Aorta (tissue), 5 donors: ENCODE data around the gene HMGCR. TPM values are rescaled to one million over a fixed set of nuclear protein-coding genes. Genes with fewer than 3 reads are reported as not detected.

Experiments used
- ATAC-seq: fragments of 200-7000 bp; cut with Tn5 transposase; one replicate; pipeline ENCODE4 v1.9.1; 2022; ENCODE audit warnings: moderate library complexity; ENCODE audit not compliant: low FRiP score
- DNase-seq, 2 donors: peaks; one replicate each; pipeline ENCODE4 v3.0.0-alpha.2; 2020
- H3K27ac ChIP-seq, 2 donors: one replicate each; pipeline ENCODE4 v1.5.1; 2013; ENCODE audit warnings: low read length in 2 of 2, mild to moderate bottlenecking in 2 of 2, moderate library complexity in 2 of 2, control low read depth in 1 of 2, inconsistent platforms in 1 of 2, low read depth in 1 of 2
- H3K27me3 ChIP-seq, 2 donors: one replicate each; pipeline ENCODE4 v1.6.1; 2013; ENCODE audit warnings: control low read depth in 1 of 2, low read length in 1 of 2, mild to moderate bottlenecking in 1 of 2, moderate library complexity in 1 of 2; ENCODE audit not compliant: insufficient read depth in 2 of 2, control insufficient read depth in 1 of 2
- H3K36me3 ChIP-seq, 2 donors: one replicate each; pipeline ENCODE4 v1.6.1; 2013; ENCODE audit warnings: control low read depth in 1 of 2, low read length in 1 of 2, mild to moderate bottlenecking in 1 of 2; ENCODE audit not compliant: insufficient read depth in 2 of 2, control insufficient read depth in 1 of 2
- H3K4me1 ChIP-seq, 2 donors: one replicate each; pipeline ENCODE4 v1.6.1; 2013; ENCODE audit warnings: low read length in 2 of 2, control low read depth in 1 of 2, mild to moderate bottlenecking in 1 of 2, moderate library complexity in 1 of 2; ENCODE audit not compliant: insufficient read depth in 2 of 2, control insufficient read depth in 1 of 2
- H3K4me3 ChIP-seq, 2 donors: one replicate each; pipeline ENCODE4 v1.5.1; 2013; ENCODE audit warnings: low read length in 2 of 2, control low read depth in 1 of 2, mild to moderate bottlenecking in 1 of 2
- H3K9me3 ChIP-seq: one replicate; pipeline ENCODE4 v1.6.1; 2013; ENCODE audit warnings: mild to moderate bottlenecking, low read length; ENCODE audit not compliant: control insufficient read depth
- WGBS, 2 donors: extraction: QIAGEN DNeasy Blood & Tissue Kit; methylation state at CpG; one replicate each; pipeline ENCODE4 v1.1.7; 2013; 5-methylcytosine and 5-hydroxymethylcytosine counted together
- intact Hi-C, 2 donors: fragments of 100-400 bp; cut with DNase I; formaldehyde crosslinking; loops; one replicate each; pipeline versions ENCODE4 v1.14.2 to v1.15.0; 2022
- polyA plus RNA-seq, 2 donors: library from polyadenylated mRNA; stranded (reverse); fragments of 200-250 nt; gene quantifications; one replicate each; pipeline ENCODE4 v1.2.3, GENCODE V29; 2013
- total RNA-seq, 2 donors: library from RNA; stranded (reverse); fragmentation: NEBNext Ultra II Directional; extraction: Animal tissue kit (Norgen Biotek cat#: 25700); gene quantifications; one replicate each; pipeline ENCODE4 v1.2.1, GENCODE V29; 2021
- donor health status: healthy with polysubstance abuse.
- donor health status: Bipolar disorder and iron deficiency.
- donor health status: DM: no; HTN: no; CAD: no.
- donor health status: DM: no; HTN: no; CAD: no.
- donor health status: DM: yes; HTN: yes; CAD: no.

HMGCR gene
- total and polyA plus RNA-seq, 4 donors = 4.5 to 36.1 (median 13.2) TPM

DNA sequence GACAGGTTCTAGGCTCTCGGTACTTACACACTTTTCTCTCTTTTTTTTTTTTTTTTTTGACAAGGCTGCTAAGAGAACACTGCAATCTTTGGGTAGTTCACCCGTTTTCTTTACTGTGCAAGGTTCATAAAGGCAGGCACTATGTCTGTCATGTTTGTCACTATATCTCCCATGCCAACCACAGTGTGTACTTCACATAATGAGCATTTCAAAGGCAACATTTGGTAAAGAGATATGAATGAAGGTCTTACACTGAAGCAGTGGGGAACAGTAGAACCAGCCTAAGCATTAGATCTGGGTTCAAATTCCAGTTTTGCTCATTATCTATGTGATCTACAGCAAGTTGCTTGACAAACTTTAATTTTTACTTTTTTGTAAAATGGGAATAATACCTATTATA, 1.5 kb upstream of the HMGCR start:
- no peak overlapping the region for H3K27ac ChIP-seq
- H3K4me3 ChIP-seq = no peak overlapping the region
- no peaks in the 10 kb centered on the region for H3K9me3 ChIP-seq
- no peaks in the 10 kb centered on the region for H3K27me3 ChIP-seq
- intact Hi-C loops = loop anchor here (5.0 to 10.0 kb wide), 6 partner anchors 98 to 571 kb away; partner anchors contain the start of genes GFM2 (in 2 of the 2), NSA2 (in 2 of the 2), ANKRD31 (in 1 of the 2) and CERT1 (in 1 of the 2)
- ATAC-seq = no peak
- H3K4me1 ChIP-seq = no peaks in the 10 kb centered on the region
- WGBS, 2 donors = 69 to 75% methylated on average over 2 of the region's 2 CpGs
- no peak for DNase-seq
- H3K36me3 ChIP-seq = no peaks in the 10 kb centered on the region

DNA sequence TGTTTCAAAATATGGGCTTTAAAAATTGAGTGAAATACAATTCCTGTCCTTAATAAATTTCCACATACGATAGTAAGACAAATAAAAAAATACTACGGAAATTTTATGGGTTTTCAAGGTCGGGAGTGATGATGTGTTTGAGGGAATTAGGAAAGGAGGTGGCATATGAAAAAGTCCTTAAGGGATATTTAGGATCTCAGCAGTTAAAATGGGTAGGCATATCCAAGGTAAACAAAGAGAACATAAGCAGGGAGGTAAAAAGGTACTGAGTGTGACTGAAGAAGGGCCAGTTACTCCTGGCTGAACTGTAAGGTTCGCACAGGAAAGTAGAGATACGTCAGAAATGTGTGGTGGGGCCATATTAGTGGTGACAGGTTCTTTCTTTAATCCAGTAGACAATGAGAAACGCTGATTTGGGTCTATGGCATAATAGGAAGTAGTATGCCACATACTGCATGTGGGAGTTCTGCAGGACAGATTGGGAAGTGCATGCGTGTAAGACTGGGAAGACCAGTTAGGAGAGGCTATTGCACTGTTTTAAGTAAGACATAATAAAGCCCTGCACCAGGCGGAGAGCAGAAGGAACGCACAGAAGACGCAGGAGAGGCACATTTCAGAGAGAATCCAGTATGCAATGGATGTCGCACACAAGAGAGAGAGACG, 937 bp upstream of the HMGCR start:
- H3K4me3 ChIP-seq = peak overlapping the region; percentile 28 to 45
- intact Hi-C loops = loop anchor here (2.0 to 10.0 kb wide), 8 partner anchors 99 to 571 kb away; partner anchors contain the start of genes ANKRD31 (in 2 of the 2), GFM2 (in 2 of the 2), NSA2 (in 2 of the 2) and CERT1 (in 1 of the 2)
- WGBS, 2 donors = 5 to 10% methylated on average over 12 of the region's 12 CpGs
- no peaks in the 10 kb centered on the region for H3K9me3 ChIP-seq
- H3K36me3 ChIP-seq = no peaks in the 10 kb centered on the region
- H3K27me3 ChIP-seq = no peaks in the 10 kb centered on the region
- DNase-seq (no peak), ATAC-seq (peak; percentile 61)
- H3K27ac ChIP-seq = peak overlapping the region in 1 of 2 donors; percentile 52
- no peaks in the 10 kb centered on the region for H3K4me1 ChIP-seq

DNA sequence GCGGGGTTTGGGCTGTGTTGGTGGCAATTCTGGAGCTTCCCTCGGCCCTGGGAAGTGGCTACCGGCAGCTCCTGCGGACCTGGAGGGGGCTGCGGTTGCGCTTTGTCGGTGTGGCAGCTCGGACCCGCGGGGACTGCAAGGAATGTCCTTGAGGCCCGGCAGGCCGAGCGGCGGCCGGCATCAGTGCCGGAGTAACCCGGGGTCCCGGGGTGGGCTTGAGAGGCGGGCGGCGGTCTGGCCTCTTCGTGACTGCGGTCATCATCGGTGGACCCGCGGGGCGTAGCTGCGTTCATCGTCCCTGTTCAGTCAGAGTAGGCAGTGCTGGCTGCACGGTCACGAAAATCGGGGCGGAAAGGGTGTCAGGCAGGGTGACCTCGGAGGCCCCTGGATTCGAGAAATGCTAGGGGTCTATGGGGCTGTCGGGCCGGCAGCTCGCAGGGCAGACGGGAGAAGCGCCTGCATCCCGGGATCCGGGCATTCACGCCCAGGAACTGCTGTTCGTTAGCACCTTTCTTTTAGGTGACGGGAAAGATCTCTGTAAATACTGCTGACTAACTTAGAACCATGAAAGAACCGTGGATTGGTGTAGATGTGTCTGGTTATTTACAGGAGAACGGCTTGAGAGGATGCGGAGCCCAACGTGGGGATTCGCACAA, 474 bp downstream of the HMGCR start:
- WGBS, 2 donors = 0 to 1% methylated on average over 49 to 50 of the region's 50 CpGs
- H3K9me3 ChIP-seq = no peaks in the 10 kb centered on the region
- H3K4me1 ChIP-seq = no peaks in the 10 kb centered on the region
- intact Hi-C loops = loop anchor here (2.0 to 10.0 kb wide), 8 partner anchors 100 to 573 kb away; partner anchors contain the start of genes ANKRD31 (in 2 of the 2), GFM2 (in 2 of the 2), NSA2 (in 2 of the 2) and CERT1 (in 1 of the 2)
- H3K27ac ChIP-seq = peak overlapping the region in 1 of 2 donors; percentile 82
- no peaks in the 10 kb centered on the region for H3K27me3 ChIP-seq
- H3K4me3 ChIP-seq = peak overlapping the region; percentile 75 to 99
- DNase-seq = peak; percentile 67 to 84
- no peaks in the 10 kb centered on the region for H3K36me3 ChIP-seq
- peak; percentile 56 for ATAC-seq

DNA sequence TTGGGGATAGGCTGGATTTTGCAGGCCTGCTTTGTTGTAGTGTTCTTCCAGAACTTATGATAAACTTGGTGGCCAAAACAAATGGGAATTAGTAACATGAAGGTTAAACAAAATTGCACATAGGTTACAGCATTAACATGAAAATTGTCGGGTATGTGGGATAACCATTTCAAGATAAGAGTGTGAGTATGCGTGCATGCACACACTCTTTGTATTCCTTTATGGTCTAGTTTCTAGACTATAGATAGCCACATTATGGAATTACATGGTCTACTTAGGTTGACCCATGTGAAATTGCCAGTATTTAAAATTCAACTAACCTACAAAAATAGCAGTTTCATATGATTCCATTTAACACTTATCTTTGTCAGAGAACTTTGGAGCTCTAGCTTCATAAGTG, 1.4 kb downstream of the HMGCR start:
- ATAC-seq = no peak
- WGBS, 2 donors = 59 to 60% methylated on average over 2 of the region's 2 CpGs
- DNase-seq = no peak
- no peaks in the 10 kb centered on the region for H3K36me3 ChIP-seq
- H3K4me1 ChIP-seq = no peaks in the 10 kb centered on the region
- H3K27me3 ChIP-seq = no peaks in the 10 kb centered on the region
- no peaks in the 10 kb centered on the region for H3K9me3 ChIP-seq
- H3K4me3 ChIP-seq = peak overlapping the region in 1 of 2 donors; percentile 99
- intact Hi-C loops = loop anchor here (5.0 to 10.0 kb wide), 6 partner anchors 101 to 574 kb away; partner anchors contain the start of genes GFM2 (in 2 of the 2), NSA2 (in 2 of the 2), ANKRD31 (in 1 of the 2) and CERT1 (in 1 of the 2)
- no peak overlapping the region for H3K27ac ChIP-seq

DNA sequence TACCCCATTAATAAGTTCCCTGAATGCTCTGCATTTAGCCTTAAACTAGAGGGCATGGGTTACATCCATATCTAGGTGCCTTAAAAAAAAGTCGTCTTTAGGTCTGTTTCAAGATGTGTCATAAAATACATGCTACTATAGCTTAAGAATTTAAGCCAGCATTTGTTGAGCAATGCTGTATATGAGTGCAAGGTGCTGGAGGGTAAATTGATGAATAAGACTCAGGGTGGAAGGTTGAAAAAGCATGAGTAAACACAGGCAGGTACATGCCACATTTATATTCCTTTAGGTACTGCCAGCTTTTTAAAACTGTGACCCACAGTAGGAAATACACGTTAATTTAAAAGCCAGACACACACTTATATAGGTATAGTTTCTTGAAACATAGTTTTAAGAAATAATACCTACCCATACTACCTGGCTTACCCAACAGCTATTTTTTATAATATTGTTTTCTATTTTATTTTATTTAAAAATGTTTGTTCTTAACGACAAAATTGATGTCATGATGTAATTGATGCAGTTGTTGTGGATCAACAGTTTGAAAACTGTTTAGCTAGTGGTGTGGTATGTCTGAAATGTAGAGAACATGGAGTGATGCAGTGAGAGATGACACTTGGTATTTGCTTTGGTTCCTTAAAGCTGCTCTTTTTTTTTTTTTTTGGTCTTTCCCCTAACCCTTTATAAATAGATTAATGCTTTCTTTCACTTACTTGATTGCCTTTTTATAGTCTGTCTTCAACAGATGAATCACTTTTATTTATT, 3.9 kb downstream of the HMGCR start:
- Histone ChIP-seq H3K27ac (no peak overlapping the region), H3K36me3 (no peaks in the 10 kb centered on the region), H3K4me1 (no peaks in the 10 kb centered on the region), H3K4me3 (no peak overlapping the region), H3K9me3 (no peaks in the 10 kb centered on the region), H3K27me3 (no peaks in the 10 kb centered on the region)
- WGBS, 2 donors = 65 to 75% methylated on average over 3 of the region's 3 CpGs
- DNase-seq = no peak
- ATAC-seq = no peak
- intact Hi-C loops = no loop called here

DNA sequence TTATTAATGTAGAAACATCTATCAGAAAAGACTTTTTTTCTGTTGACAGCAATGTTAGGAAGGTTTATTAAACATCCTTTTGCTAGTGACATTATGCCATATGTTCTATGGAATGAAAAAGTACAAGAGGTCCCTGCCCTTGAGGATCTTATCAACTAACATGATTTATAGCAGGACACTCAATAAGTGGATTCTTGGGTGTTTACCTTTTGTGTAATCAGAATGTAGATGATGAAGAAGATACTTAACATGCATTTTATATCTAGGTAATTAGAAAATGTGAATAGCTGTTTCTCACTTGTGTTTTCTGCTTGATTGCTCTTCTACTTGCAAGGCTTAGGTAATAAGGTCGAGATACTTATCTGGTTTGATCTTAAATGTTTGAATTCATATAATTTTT, 4.9 kb downstream of the HMGCR start:
- no peaks in the 10 kb centered on the region for H3K36me3 ChIP-seq
- H3K4me3 ChIP-seq = no peak overlapping the region
- no peak overlapping the region for H3K27ac ChIP-seq
- 86 to 88% methylated on average over 1 of the region's 1 CpG for WGBS, 2 donors
- no peak for DNase-seq
- no peaks in the 10 kb centered on the region for H3K9me3 ChIP-seq
- H3K4me1 ChIP-seq = no peaks in the 10 kb centered on the region
- intact Hi-C loops = no loop called here
- H3K27me3 ChIP-seq = no peaks in the 10 kb centered on the region
- ATAC-seq = no peak

DNA sequence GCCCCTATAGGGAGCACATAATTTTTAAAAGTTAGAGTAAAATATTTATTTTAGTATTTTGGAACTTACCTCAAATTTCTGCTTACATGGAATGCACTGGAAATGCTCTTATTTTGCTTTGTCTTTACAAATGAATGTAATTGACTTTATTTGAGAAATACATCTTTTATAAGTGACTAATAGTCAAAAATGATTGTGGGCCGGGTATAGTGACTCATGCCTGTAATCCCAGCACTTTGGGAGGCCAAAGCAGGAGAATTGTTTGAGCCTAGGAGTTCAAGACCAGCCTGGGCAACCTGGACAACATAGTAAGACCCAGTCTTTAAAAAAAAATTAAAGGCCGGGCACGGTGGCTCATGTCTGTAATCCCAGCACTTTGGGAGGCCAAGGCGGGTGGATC, 5.8 kb downstream of the HMGCR start:
- DNase-seq = no peak
- Histone ChIP-seq H3K27me3 (no peaks in the 10 kb centered on the region), H3K36me3 (no peaks in the 10 kb centered on the region)

DNA sequence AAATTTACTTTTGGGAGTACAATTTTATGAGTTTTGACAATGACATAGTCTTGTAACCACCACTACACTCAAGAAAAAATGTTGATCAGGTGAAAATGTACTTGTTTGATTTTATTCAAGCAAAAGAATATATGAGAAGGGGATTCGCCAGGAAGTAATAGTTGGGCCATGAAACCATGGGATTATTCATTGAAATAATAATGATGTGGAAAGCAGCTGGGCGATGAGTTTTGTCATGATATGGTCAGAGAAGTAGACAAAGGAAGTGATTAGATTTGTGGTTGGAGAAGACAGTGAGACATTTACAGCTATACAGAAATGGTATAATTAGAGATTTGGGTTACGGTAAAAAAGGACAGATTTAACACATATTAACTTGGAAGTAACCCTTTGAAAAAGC, 11.2 kb downstream of the HMGCR start:
- Histone ChIP-seq H3K36me3 (peaks cover 2 to 8% of the 10 kb centered on the region in 2 donors), H3K4me3 (no peak overlapping the region), H3K27ac (no peak overlapping the region), H3K4me1 (no peaks in the 10 kb centered on the region), H3K9me3 (no peaks in the 10 kb centered on the region), H3K27me3 (no peaks in the 10 kb centered on the region)
- intact Hi-C loops = no loop called here
- DNase-seq = no peak
- 94 to 96% methylated on average over 3 of the region's 3 CpGs for WGBS, 2 donors
- ATAC-seq = no peak

More for the DNA sequence above, 5.8 kb downstream of the HMGCR start:
- H3K27ac ChIP-seq = no peak overlapping the region
- H3K4me1 ChIP-seq = no peaks in the 10 kb centered on the region
- no peak overlapping the region for H3K4me3 ChIP-seq
- 92 to 93% methylated on average over 4 of the region's 4 CpGs for WGBS, 2 donors
- intact Hi-C loops = no loop called here
- no peak for ATAC-seq
- no peaks in the 10 kb centered on the region for H3K9me3 ChIP-seq
